Neural progenitor cell (in vitro differentiated cells): Measurements from ENCODE around the gene SYNJ2.

ENCODE experiments used
- CTCF ChIP-seq: fragments of 200-600 bp; sonication (generic); IDR thresholded peaks from 2 replicates; pipeline ENCODE4 v1.5.1; 2017; ENCODE audit warnings: antibody characterized with exemption, mild to moderate bottlenecking
- EZH2 ChIP-seq: fragments of 200-600 bp; sonication (generic); IDR thresholded peaks from 2 replicates; pipeline ENCODE4 v1.6.1; 2017; ENCODE audit warnings: antibody characterized with exemption, mild to moderate bottlenecking, moderate library complexity

- TF ChIP-seq CTCF (no peak), EZH2 (no peak)
These were observed 37.7 kb upstream of the SYNJ2 start for GRCh38 chr6:157943964-157944283.
